ENCODE results near the gene KCNAB1.

Gene KCNAB1

GRCh38 chr3:156316076-156316475, 195.7 kb downstream of the KCNAB1 start:
- no peak for TF ChIP-seq REST (IDR thresholded peaks at IDR 0.05; ENCODE audit: insufficient read depth in 1 of 2, low read depth in 2 of 2, low read length in 2 of 2)
- no peak for TF ChIP-seq TAF1 (IDR thresholded peaks at IDR 0.05; ENCODE audit: borderline replicate concordance, insufficient read depth, low read length)
- TF ChIP-seq SIN3A (IDR thresholded peaks at IDR 0.05; ENCODE audit: borderline replicate concordance, insufficient read depth, low read length) = no peak
- TF ChIP-seq FOXP2 (optimal IDR thresholded peaks at IDR 0.05; ENCODE audit: borderline replicate concordance, extremely low read depth, extremely low read length, insufficient read depth) = no peak

DNA sequence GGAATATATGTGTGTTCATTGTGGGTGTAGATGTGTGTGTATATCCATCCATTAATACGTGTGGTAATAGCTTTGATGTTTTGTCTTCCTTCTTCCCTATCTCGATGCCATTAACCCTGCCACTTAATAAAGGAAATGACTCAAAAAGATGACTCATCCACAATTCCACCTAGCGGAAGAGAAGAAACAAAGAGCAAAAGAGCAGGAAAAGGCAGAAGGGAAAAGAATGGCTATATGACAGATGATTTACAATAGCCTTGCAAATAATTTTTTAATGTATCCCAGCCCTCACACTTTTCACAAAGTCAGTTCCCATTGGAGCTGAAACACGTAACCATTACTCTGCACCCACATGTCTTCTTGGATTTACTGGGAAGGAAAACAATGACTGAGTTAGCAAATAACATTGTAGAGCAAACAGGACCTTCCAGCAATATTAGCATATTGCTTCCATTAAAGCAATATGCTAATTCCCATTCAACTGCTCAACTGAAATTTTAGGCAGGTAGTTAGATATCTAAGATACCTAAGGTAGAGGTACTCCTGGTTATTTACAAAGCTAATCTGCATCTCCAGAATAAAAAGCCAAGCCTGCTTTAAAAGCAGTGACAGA, 197.2 kb downstream of the KCNAB1 start:
- TF ChIP-seq SIN3A (IDR thresholded peaks at IDR 0.05; ENCODE audit: borderline replicate concordance, insufficient read depth, low read length) = no peak
- TF ChIP-seq TAF1 (IDR thresholded peaks at IDR 0.05; ENCODE audit: borderline replicate concordance, insufficient read depth, low read length) = no peak
- no peak for TF ChIP-seq POLR2AphosphoS5 (IDR thresholded peaks at IDR 0.05; ENCODE audit: low read depth, low read length)

DNA sequence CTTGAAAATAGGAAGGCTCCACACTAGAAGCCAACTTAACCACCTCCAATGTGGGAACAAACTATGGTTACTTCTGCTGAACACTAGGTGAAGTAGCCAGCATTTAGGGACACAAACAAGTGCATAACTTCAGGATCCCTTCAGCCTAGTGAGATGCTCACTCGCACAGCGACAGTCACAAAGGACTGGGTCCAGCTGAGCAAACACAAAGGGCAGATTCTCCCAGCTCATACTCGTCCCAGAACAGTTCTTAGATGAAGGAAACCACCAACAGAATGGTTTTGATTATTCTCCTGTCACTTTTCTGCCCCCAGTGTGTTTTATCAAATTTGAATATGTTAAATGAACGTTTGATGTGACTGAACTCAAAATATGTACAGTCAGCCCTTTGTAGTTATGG, 201.6 kb downstream of the KCNAB1 start:
- TF ChIP-seq REST (IDR thresholded peaks at IDR 0.05; ENCODE audit: insufficient read depth in 1 of 2, low read depth in 2 of 2, low read length in 2 of 2) = no peak
- TF ChIP-seq SIN3A (IDR thresholded peaks at IDR 0.05; ENCODE audit: borderline replicate concordance, insufficient read depth, low read length) = no peak
- TF ChIP-seq TAF1 (IDR thresholded peaks at IDR 0.05; ENCODE audit: borderline replicate concordance, insufficient read depth, low read length) = no peak
- no peak for TF ChIP-seq POLR2AphosphoS5 (IDR thresholded peaks at IDR 0.05; ENCODE audit: low read depth, low read length)
- TF ChIP-seq FOXP2 (optimal IDR thresholded peaks at IDR 0.05; ENCODE audit: borderline replicate concordance, extremely low read depth, extremely low read length, insufficient read depth) = no peak

GRCh38 chr3:156323466-156323865, 203.1 kb downstream of the KCNAB1 start:
- no peak for TF ChIP-seq SIN3A (IDR thresholded peaks at IDR 0.05; ENCODE audit: borderline replicate concordance, insufficient read depth, low read length)

DNA sequence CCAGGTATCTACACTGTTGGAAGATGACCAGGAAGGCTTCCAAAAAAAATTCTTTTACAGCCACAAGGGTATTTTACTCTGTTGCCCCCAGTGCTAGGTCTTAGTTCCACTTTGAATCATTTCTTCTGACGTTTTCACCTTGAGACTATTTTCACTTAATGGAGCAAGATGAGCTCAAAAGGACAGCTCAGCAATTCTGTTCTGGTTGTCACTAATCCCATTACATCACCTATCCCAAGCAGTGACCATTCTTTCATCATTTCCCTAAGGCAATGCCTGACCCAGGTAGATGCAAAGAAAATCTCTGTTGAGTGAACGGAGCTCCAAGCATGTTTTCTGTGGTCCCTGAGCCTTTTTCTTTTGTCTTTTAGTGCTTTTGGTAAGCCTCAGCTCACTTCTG, 210.0 kb downstream of the KCNAB1 start:
- TF ChIP-seq FOXP2 (optimal IDR thresholded peaks at IDR 0.05; ENCODE audit: borderline replicate concordance, extremely low read depth, extremely low read length, insufficient read depth) = no peak
- no peak for TF ChIP-seq REST (IDR thresholded peaks at IDR 0.05; ENCODE audit: insufficient read depth in 1 of 2, low read depth in 2 of 2, low read length in 2 of 2)
- no peak for TF ChIP-seq POLR2AphosphoS5 (IDR thresholded peaks at IDR 0.05; ENCODE audit: low read depth, low read length)
- TF ChIP-seq SIN3A (IDR thresholded peaks at IDR 0.05; ENCODE audit: borderline replicate concordance, insufficient read depth, low read length) = no peak
- no peak for TF ChIP-seq TAF1 (IDR thresholded peaks at IDR 0.05; ENCODE audit: borderline replicate concordance, insufficient read depth, low read length)

DNA sequence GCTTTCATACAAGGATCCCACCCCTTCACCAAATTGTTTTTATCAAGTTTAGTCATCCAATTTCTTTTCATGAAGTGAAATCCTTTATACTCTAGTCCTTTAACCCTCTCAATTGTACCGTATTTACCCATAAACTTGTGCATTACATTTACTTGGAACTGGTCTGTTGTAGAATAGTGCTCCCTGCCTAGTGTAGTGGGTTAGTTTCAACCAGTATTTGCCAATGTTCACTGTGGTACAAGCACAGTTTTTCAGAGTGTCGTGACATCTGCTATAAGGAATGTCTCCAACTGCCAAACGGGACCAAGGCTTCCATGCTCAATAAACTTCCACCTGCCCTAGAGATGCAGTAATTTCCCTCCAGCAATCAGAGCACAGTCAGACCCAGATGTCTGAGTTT, 211.9 kb downstream of the KCNAB1 start:
- no peak for TF ChIP-seq REST (IDR thresholded peaks at IDR 0.05; ENCODE audit: insufficient read depth in 1 of 2, low read depth in 2 of 2, low read length in 2 of 2)
- no peak for TF ChIP-seq FOXP2 (optimal IDR thresholded peaks at IDR 0.05; ENCODE audit: borderline replicate concordance, extremely low read depth, extremely low read length, insufficient read depth)
- no peak for TF ChIP-seq SIN3A (IDR thresholded peaks at IDR 0.05; ENCODE audit: borderline replicate concordance, insufficient read depth, low read length)
- no peak for TF ChIP-seq TAF1 (IDR thresholded peaks at IDR 0.05; ENCODE audit: borderline replicate concordance, insufficient read depth, low read length)
- no peak for TF ChIP-seq POLR2AphosphoS5 (IDR thresholded peaks at IDR 0.05; ENCODE audit: low read depth, low read length)

All from PFSK-1 (cell line).